Measurements from ENCODE around the gene FUS. TPM values are rescaled to one million over a fixed set of nuclear protein-coding genes. Genes with fewer than 3 reads are reported as not detected.

The FUS gene
- total and polyA plus RNA-seq, 2 of the 13 experiments (the other 11 are each of a cell fraction or from before 2014, with no cell fraction given): 68.1 to 168 TPM

- no peak for TF ChIP-seq TBL1XR1 (IDR thresholded peaks at IDR 0.05; ENCODE audit: borderline replicate concordance, low read length, partially characterized antibody)
- 0 out of 2 replicates have a peak, but pooled peaks have one; percentile 21 for TF ChIP-seq SIX4 (CRISPR knock-in tag; IDR thresholded peaks at IDR 0.05)
- no peak for TF ChIP-seq GATAD1 (CRISPR knock-in tag; IDR thresholded peaks at IDR 0.05)
- TF ChIP-seq ZNF264 (CRISPR knock-in tag; IDR thresholded peaks at IDR 0.05): no peak
- TF ChIP-seq ZNF75D (CRISPR knock-in tag; IDR thresholded peaks at IDR 0.05; ENCODE audit: borderline replicate concordance): no peak
- no peak for TF ChIP-seq ZNF501 (CRISPR knock-in tag; IDR thresholded peaks at IDR 0.05)
- no peak for TF ChIP-seq CEBPB (IDR thresholded peaks at IDR 0.05; ENCODE audit: borderline replicate concordance, low read depth, low read length)
- TF ChIP-seq GATA4 (IDR thresholded peaks at IDR 0.05; ENCODE audit: borderline replicate concordance, low read depth): no peak
- no peak for TF ChIP-seq RBM22 (optimal IDR thresholded peaks at IDR 0.05; ENCODE audit: low read length)
- TF ChIP-seq REL (CRISPR knock-in tag; conservative IDR thresholded peaks at IDR 0.05): no peak; the same call in 1 of the 2 replicates
- TF ChIP-seq ZNF546 (CRISPR knock-in tag; conservative IDR thresholded peaks at IDR 0.05): no peak
- TF ChIP-seq RXRB (CRISPR knock-in tag; IDR thresholded peaks at IDR 0.05; ENCODE audit: borderline replicate concordance): no peak
- no peak for TF ChIP-seq SIN3A (IDR thresholded peaks at IDR 0.05; ENCODE audit: borderline replicate concordance, low read depth, low read length)
- TF ChIP-seq ZNF292 (CRISPR knock-in tag; IDR thresholded peaks at IDR 0.05; ENCODE audit: borderline replicate concordance, low read depth): no peak
- no peak; a peak in 1 of 4 replicates for TF ChIP-seq KLF16 (CRISPR knock-in tag; IDR thresholded peaks at IDR 0.05)
- TF ChIP-seq CAMTA2 (CRISPR knock-in tag; IDR thresholded peaks at IDR 0.05; ENCODE audit: borderline replicate concordance): peak; percentile 28; the same call in 1 of the 2 replicates
- no peak for TF ChIP-seq ELF1 (CRISPR knock-in tag; IDR thresholded peaks at IDR 0.05)
- TF ChIP-seq RAD21 (CRISPR knock-in tag; IDR thresholded peaks at IDR 0.05): no peak
- no peak for TF ChIP-seq SAFB2 (CRISPR knock-in tag; IDR thresholded peaks at IDR 0.05; ENCODE audit: borderline replicate concordance, low read depth)
- no peak for TF ChIP-seq ZNF737 (CRISPR knock-in tag; IDR thresholded peaks at IDR 0.05; ENCODE audit: borderline replicate concordance)
- no peak for TF ChIP-seq GATAD2A (CRISPR knock-in tag; IDR thresholded peaks at IDR 0.05)
- TF ChIP-seq RNF219 (CRISPR knock-in tag; IDR thresholded peaks at IDR 0.05): no peak
- TF ChIP-seq ZNF138 (CRISPR knock-in tag; IDR thresholded peaks at IDR 0.05; ENCODE audit: low read depth): no peak
- no peak for TF ChIP-seq ZNF431 (CRISPR knock-in tag; IDR thresholded peaks at IDR 0.05; ENCODE audit: borderline replicate concordance, low read depth)
- TF ChIP-seq ATAD3A (CRISPR knock-in tag; IDR thresholded peaks at IDR 0.05): no peak
- no peak for TF ChIP-seq LBX2 (CRISPR knock-in tag; IDR thresholded peaks at IDR 0.05; ENCODE audit: borderline replicate concordance)
- TF ChIP-seq ZNF207 (IDR thresholded peaks at IDR 0.05; ENCODE audit: borderline replicate concordance): no peak
- no peak for TF ChIP-seq AGO1 (IDR thresholded peaks at IDR 0.05; ENCODE audit: low read depth, low read length, poor library complexity, severe bottlenecking)
- no peak for TF ChIP-seq TOPORS (CRISPR knock-in tag; IDR thresholded peaks at IDR 0.05)
- no peak for TF ChIP-seq CREB1 (IDR thresholded peaks at IDR 0.05)
- no peak for TF ChIP-seq CREB1 (CRISPR knock-in tag; IDR thresholded peaks at IDR 0.05)
Observed at GRCh38 chr16:31141489-31142108, 38.3 kb upstream of the FUS start (continued).

All from HepG2 (cell line).